ENCODE measurements around the gene MC4R. TPM values are rescaled to one million over a fixed set of nuclear protein-coding genes. Genes with fewer than 3 reads are reported as not detected.

Gene MC4R
- total RNA-seq, 1 donor: not detected

DNA sequence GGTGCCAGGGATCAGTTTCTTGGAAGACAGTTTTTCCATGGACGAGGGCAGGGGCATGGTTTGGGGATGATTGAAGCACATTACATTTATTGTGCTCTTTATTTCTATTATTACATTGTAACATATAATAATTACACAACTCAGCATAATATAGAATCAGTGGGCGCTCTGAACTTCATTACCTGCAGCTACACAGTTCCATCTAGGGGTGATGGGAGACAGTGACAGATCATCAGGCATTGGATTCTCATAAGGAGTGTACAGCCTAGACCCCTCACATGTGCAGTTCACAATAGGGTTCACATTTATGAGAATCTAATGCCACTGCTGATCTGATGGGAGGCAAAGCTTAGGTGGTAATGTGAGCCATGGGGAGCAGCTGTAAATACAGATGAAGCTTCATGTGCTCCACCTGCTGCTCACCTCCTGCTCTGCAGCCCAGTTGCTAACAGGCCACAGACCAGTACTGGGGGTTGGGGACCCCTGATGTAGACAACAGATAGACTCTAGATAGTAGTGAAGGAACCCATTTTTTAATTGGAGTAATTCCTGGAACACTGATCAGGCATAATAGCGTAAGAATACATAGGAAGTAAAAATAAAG, 41.5 kb upstream of the MC4R start:
- Histone ChIP-seq H3K79me2 (ENCODE audit: insufficient read depth, low read length) (no peaks in the 10 kb centered on the region), H3K27me3 (ENCODE audit: insufficient read depth, low read length) (no peaks in the 10 kb centered on the region), H3K4me2 (ENCODE audit: insufficient read depth, low read length) (no peak overlapping the region), H4K20me1 (ENCODE audit: insufficient read depth, low read length) (no peaks in the 10 kb centered on the region), H3K4me3 (ENCODE audit: insufficient read depth, low read length) (no peak overlapping the region), H3K36me3 (ENCODE audit: insufficient read depth, low read length) (no peaks in the 10 kb centered on the region), H3K9me3 (ENCODE audit: low read depth, low read length) (no peaks in the 10 kb centered on the region), H2AFZ (ENCODE audit: low read length) (no peak overlapping the region), H3K4me1 (ENCODE audit: insufficient read depth, low read length) (no peaks in the 10 kb centered on the region), H3K27ac (ENCODE audit: low read depth, low read length) (no peak overlapping the region)
- TF ChIP-seq, protein P1, sequence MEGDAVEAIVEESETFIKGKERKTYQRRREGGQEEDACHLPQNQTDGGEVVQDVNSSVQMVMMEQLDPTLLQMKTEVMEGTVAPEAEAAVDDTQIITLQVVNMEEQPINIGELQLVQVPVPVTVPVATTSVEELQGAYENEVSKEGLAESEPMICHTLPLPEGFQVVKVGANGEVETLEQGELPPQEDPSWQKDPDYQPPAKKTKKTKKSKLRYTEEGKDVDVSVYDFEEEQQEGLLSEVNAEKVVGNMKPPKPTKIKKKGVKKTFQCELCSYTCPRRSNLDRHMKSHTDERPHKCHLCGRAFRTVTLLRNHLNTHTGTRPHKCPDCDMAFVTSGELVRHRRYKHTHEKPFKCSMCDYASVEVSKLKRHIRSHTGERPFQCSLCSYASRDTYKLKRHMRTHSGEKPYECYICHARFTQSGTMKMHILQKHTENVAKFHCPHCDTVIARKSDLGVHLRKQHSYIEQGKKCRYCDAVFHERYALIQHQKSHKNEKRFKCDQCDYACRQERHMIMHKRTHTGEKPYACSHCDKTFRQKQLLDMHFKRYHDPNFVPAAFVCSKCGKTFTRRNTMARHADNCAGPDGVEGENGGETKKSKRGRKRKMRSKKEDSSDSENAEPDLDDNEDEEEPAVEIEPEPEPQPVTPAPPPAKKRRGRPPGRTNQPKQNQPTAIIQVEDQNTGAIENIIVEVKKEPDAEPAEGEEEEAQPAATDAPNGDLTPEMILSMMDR (IDR thresholded peaks at IDR 0.05; ENCODE audit: extremely low read depth, low read depth, low read length): peak; percentile 33
- DNase-seq (ENCODE audit: insufficient read length, low spot score, missing footprints): no peak

DNA sequence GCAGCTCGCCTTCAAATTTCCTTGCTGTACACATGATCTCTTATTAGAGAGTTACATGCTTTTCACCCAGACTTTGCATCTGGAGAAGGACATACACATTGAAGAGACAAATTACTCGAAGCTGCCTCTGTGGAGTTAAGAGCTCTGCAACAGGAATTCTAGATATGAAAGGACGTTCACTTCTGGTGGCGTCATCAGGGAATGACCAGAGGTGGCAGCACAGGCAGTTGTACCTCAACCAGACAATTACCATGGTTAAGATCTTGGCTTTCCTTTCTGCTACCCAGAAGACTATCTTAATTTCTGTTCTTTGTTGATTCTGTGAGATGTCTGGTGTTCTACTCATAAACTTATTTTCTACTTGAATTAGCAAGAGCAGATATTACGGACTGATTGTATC, 39.1 kb upstream of the MC4R start:
- no peaks in the 10 kb centered on the region for H3K27me3 ChIP-seq (ENCODE audit: insufficient read depth, low read length)
- H3K9me3 ChIP-seq (ENCODE audit: low read depth, low read length): no peaks in the 10 kb centered on the region
- no peak overlapping the region for H2AFZ ChIP-seq (ENCODE audit: low read length)
- TF ChIP-seq, protein P1 (IDR thresholded peaks at IDR 0.05; ENCODE audit: extremely low read depth, low read depth, low read length): no peak
- H3K4me2 ChIP-seq (ENCODE audit: insufficient read depth, low read length): no peak overlapping the region
- DNase-seq (ENCODE audit: insufficient read length, low spot score, missing footprints): no peak
- no peaks in the 10 kb centered on the region for H3K4me1 ChIP-seq (ENCODE audit: insufficient read depth, low read length)
- H3K27ac ChIP-seq (ENCODE audit: low read depth, low read length): no peak overlapping the region
- no peaks in the 10 kb centered on the region for H4K20me1 ChIP-seq (ENCODE audit: insufficient read depth, low read length)
- no peaks in the 10 kb centered on the region for H3K79me2 ChIP-seq (ENCODE audit: insufficient read depth, low read length)
- no peak overlapping the region for H3K4me3 ChIP-seq (ENCODE audit: insufficient read depth, low read length)
- no peaks in the 10 kb centered on the region for H3K36me3 ChIP-seq (ENCODE audit: insufficient read depth, low read length)

DNA sequence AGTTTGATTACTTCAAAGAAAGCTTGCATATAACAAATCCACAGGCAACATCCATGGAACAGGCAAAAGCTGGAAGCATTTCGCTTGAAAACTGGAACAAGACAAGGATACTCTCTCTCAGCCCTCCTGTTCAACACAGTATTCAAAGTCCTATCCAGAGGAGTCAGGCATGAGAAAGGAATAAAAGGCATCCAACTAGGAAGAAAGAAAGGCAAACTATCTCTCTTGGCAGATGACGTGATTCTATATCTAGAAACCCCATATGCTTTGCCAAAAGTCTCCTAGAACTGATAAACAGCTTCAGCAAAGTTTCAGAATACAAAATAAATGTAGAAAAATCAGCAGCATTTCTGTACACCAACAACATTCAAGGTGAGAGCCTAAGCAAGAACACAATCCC, 34.1 kb upstream of the MC4R start:
- TF ChIP-seq, protein P1 (IDR thresholded peaks at IDR 0.05; ENCODE audit: extremely low read depth, low read depth, low read length): no peak
- Histone ChIP-seq H3K4me1 (ENCODE audit: insufficient read depth, low read length) (no peaks in the 10 kb centered on the region), H3K27ac (ENCODE audit: low read depth, low read length) (no peak overlapping the region), H4K20me1 (ENCODE audit: insufficient read depth, low read length) (no peaks in the 10 kb centered on the region), H3K79me2 (ENCODE audit: insufficient read depth, low read length) (no peaks in the 10 kb centered on the region), H3K27me3 (ENCODE audit: insufficient read depth, low read length) (peaks cover 4% of the 10 kb centered on the region), H3K4me3 (ENCODE audit: insufficient read depth, low read length) (no peak overlapping the region), H3K9me3 (ENCODE audit: low read depth, low read length) (no peaks in the 10 kb centered on the region), H3K36me3 (ENCODE audit: insufficient read depth, low read length) (no peaks in the 10 kb centered on the region), H3K4me2 (ENCODE audit: insufficient read depth, low read length) (no peak overlapping the region), H2AFZ (ENCODE audit: low read length) (no peak overlapping the region)
- no peak for DNase-seq (ENCODE audit: insufficient read length, low spot score, missing footprints)

DNA sequence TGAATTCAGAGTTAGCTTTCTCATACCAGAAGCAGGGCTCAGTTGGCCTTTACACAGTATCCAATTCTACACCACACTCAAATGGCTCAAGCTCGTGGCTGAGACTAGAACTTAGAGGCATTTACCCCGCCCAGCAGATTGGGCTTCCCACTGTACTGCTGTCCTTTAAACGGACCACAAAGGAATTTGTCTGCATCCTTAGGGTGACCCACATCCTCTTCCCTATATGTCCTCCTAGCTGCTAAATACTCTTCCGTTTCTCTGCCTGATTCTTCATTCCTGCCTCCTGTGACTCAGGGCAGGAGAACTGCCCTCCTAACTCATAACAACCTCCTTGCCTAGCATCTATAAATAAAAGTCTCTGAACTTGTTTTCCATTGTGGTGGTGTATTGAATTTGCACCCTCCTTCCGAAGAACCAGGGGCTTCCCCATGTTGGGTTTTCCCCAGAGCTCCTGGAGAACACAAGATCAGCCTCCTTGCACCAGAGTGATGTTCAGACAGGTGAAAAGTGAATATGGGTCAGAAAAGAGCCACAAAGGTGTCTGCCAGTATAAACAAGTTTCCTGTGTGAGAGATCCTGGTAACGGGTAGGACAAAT, 32.0 kb upstream of the MC4R start:
- H3K4me1 ChIP-seq (ENCODE audit: insufficient read depth, low read length): no peaks in the 10 kb centered on the region
- no peaks in the 10 kb centered on the region for H3K36me3 ChIP-seq (ENCODE audit: insufficient read depth, low read length)
- DNase-seq (ENCODE audit: insufficient read length, low spot score, missing footprints): no peak
- peaks cover 4% of the 10 kb centered on the region for H3K27me3 ChIP-seq (ENCODE audit: insufficient read depth, low read length)
- H3K27ac ChIP-seq (ENCODE audit: low read depth, low read length): no peak overlapping the region
- no peak overlapping the region for H3K4me3 ChIP-seq (ENCODE audit: insufficient read depth, low read length)
- TF ChIP-seq, protein P1 (IDR thresholded peaks at IDR 0.05; ENCODE audit: extremely low read depth, low read depth, low read length): no peak
- H3K79me2 ChIP-seq (ENCODE audit: insufficient read depth, low read length): no peaks in the 10 kb centered on the region
- no peak overlapping the region for H3K4me2 ChIP-seq (ENCODE audit: insufficient read depth, low read length)
- H3K9me3 ChIP-seq (ENCODE audit: low read depth, low read length): no peaks in the 10 kb centered on the region
- no peak overlapping the region for H2AFZ ChIP-seq (ENCODE audit: low read length)
- H4K20me1 ChIP-seq (ENCODE audit: insufficient read depth, low read length): no peaks in the 10 kb centered on the region

All from osteoblast (primary cell).